ENCODE measurements around the gene PDE7B.

DNA sequence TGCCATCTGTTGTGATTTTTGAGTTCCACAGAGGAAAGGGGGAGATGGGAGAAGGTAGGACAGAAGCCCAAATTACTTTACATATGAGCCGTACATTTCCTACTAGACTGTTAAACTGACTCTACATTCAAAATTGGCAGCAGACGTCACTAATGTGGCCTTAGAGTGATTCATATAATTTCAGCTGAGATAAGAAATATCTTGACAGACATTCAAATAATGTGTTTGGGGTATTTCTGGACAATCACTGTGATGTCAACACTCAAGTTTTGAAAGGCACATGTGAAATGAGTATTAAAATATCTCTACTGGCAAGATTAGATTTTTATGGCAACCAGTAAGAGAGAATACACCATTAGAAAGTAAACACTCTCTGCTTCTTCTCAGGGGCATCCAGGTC is 294.6 kb downstream of the PDE7B start:
- TF ChIP-seq POLR2AphosphoS5 (IDR thresholded peaks at IDR 0.05; ENCODE audit: low read depth, low read length) (no peak), TAF1 (IDR thresholded peaks at IDR 0.05; ENCODE audit: borderline replicate concordance, insufficient read depth, low read length) (no peak), SIN3A (IDR thresholded peaks at IDR 0.05; ENCODE audit: borderline replicate concordance, insufficient read depth, low read length) (no peak), FOXP2 (optimal IDR thresholded peaks at IDR 0.05; ENCODE audit: borderline replicate concordance, extremely low read depth, extremely low read length, insufficient read depth) (no peak)
- TF ChIP-seq, protein P1, sequence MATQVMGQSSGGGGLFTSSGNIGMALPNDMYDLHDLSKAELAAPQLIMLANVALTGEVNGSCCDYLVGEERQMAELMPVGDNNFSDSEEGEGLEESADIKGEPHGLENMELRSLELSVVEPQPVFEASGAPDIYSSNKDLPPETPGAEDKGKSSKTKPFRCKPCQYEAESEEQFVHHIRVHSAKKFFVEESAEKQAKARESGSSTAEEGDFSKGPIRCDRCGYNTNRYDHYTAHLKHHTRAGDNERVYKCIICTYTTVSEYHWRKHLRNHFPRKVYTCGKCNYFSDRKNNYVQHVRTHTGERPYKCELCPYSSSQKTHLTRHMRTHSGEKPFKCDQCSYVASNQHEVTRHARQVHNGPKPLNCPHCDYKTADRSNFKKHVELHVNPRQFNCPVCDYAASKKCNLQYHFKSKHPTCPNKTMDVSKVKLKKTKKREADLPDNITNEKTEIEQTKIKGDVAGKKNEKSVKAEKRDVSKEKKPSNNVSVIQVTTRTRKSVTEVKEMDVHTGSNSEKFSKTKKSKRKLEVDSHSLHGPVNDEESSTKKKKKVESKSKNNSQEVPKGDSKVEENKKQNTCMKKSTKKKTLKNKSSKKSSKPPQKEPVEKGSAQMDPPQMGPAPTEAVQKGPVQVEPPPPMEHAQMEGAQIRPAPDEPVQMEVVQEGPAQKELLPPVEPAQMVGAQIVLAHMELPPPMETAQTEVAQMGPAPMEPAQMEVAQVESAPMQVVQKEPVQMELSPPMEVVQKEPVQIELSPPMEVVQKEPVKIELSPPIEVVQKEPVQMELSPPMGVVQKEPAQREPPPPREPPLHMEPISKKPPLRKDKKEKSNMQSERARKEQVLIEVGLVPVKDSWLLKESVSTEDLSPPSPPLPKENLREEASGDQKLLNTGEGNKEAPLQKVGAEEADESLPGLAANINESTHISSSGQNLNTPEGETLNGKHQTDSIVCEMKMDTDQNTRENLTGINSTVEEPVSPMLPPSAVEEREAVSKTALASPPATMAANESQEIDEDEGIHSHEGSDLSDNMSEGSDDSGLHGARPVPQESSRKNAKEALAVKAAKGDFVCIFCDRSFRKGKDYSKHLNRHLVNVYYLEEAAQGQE (IDR thresholded peaks at IDR 0.05; ENCODE audit: insufficient read depth in 1 of 2, low read depth in 2 of 2, low read length in 2 of 2) = no peak

Data from PFSK-1 (cell line).